SK-N-MC (cell line): ENCODE measurements around the gene WRNIP1.

Source experiments
- EZH2 ChIP-seq: fragments of 200-600 bp; sonication (generic); IDR thresholded peaks from one replicate; pipeline ENCODE4 v1.6.1; 2017; ENCODE audit warnings: antibody characterized with exemption
- FOXP2 ChIP-seq: optimal IDR thresholded peaks from 2 replicates; pipeline ENCODE3; 2011; ENCODE audit warnings: mild to moderate bottlenecking, moderate library complexity; ENCODE audit not compliant: insufficient read depth; ENCODE audit errors: extremely low read length, control extremely low read depth
- POLR2AphosphoS5 ChIP-seq: IDR thresholded peaks from 2 replicates; pipeline ENCODE4 v1.6.1; 2012; ENCODE audit warnings: mild to moderate bottlenecking, low read depth, low read length, borderline replicate concordance

DNA sequence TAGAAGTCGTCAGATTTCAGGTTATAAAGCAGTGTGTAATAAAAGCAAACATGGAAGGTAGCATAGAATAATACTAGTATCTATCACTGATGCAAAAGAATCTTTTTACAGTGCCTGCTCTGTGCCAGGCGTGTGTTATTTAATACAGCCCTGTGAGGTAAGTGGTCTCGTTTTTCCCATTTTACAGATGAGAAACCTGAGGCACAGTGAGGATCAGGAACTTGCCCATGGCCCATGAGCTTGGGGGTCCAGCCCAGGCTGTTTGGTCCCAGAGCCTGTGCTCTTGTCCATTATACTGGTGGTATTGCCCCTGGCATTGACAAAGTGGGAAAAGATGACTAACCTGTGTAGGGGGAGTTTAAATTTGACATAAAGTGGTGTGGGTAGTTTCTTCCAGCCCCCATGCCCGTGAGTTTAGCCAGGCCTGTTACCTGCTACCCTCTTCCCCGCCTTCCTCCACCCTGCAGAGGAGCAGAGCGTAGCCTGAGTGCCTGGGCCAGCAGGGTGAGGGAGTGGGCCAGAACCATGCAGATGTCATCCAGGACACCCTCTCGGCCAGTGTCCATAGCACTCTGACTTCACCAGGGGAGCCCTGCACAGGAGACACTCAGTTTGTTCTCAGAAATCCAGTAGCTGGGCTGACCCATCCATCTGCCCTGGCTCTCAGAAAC lies 16.6 kb downstream of the WRNIP1 start:
- TF ChIP-seq EZH2, result no peak
- no peak for TF ChIP-seq POLR2AphosphoS5
- TF ChIP-seq FOXP2, result no peak
